22Rv1 (cell line): Measurements from ENCODE around the gene WWOX.

ENCODE experiments used
- H3K27ac ChIP-seq: fragments of 450-650 bp; 2 replicates; pipeline ENCODE4 v1.5.1; 2017
- CTCF ChIP-seq: fragments of 450-650 bp; IDR thresholded peaks from 2 replicates; pipeline ENCODE4 v1.5.1; 2017; ENCODE audit warnings: mild to moderate bottlenecking
- ZFX ChIP-seq: fragments of 450-650 bp; IDR thresholded peaks from 2 replicates; pipeline ENCODE4 v1.6.1; 2017; ENCODE audit warnings: antibody characterized with exemption, borderline replicate concordance

Gene WWOX

GRCh38 chr16:79164388-79164995 lies 1065.0 kb downstream of the WWOX start:
- TF ChIP-seq ZFX (no peak), CTCF (no peak)
- H3K27ac ChIP-seq, result no peak overlapping the region

- H3K27ac ChIP-seq, result no peak overlapping the region
- TF ChIP-seq ZFX (no peak), CTCF (no peak)
These were observed 1065.6 kb downstream of the WWOX start for GRCh38 chr16:79165079-79165478.

GRCh38 chr16:79165506-79165905 lies 1066.1 kb downstream of the WWOX start:
- no peak overlapping the region for H3K27ac ChIP-seq
- no peak for TF ChIP-seq ZFX
- TF ChIP-seq CTCF, result no peak

GRCh38 chr16:79167893-79168292 lies 1068.4 kb downstream of the WWOX start:
- TF ChIP-seq ZFX (no peak), CTCF (no peak)
- no peak overlapping the region for H3K27ac ChIP-seq

DNA sequence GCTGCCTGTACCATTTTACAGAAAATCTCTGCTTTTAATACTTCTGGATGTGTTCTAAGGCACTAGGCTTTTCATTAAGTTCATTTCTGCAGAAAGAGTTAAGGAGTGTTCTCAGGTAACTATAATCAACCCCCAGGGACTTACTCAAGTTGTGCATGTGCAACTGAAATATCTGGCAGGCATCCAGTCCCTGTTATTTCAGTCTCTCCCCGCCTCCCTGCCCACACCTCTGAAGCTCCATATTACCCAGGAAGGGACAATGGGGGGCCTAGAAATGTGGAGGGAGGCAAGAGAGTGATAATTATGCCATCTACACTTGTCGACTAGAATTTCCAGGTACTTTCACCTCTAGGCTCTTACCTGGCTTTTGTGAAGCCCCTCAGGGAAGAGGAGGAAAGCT lies 1068.9 kb downstream of the WWOX start:
- no peak overlapping the region for H3K27ac ChIP-seq
- TF ChIP-seq CTCF (no peak), ZFX (no peak)

DNA sequence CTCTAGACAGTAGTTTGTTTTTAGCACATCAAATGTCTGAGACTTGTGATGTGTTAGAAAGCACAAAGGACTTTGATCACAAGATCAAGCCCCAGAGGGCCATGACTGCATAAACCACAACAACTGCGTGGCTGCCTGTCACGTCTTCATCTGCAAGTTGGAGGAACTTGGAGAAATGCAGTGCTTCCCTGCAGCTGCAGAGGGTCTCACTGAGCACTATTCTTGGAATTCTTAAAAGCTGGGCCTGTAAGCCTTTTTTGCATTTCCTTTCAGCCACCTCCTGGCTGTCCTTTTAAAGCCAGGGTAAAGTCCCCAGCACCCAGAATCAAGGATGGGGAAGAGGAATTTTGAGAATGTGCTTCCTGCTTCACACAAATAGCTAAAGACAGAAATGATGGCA lies 1069.8 kb downstream of the WWOX start:
- H3K27ac ChIP-seq, result no peak overlapping the region
- TF ChIP-seq CTCF, result no peak
- TF ChIP-seq ZFX, result no peak

GRCh38 chr16:79170555-79171246 lies 1071.2 kb downstream of the WWOX start:
- TF ChIP-seq ZFX, result no peak
- TF ChIP-seq CTCF, result no peak
- no peak overlapping the region for H3K27ac ChIP-seq
